Panc1 (cell line): ENCODE data around the gene GADL1.

ENCODE experiments used
- CTCF ChIP-seq: fragments of 450-650 bp; IDR thresholded peaks from 2 replicates; pipeline ENCODE4 v1.5.1; 2017; ENCODE audit warnings: mild to moderate bottlenecking
- POLR2AphosphoS5 ChIP-seq: IDR thresholded peaks from 2 replicates; pipeline ENCODE4 v1.6.1; 2012; ENCODE audit warnings: mild to moderate bottlenecking, low read depth, low read length, moderate library complexity
- TCF7L2 ChIP-seq: IDR thresholded peaks from 2 replicates; pipeline ENCODE4 v1.6.1; 2011; ENCODE audit warnings: mild to moderate bottlenecking, low read depth, low read length, inconsistent platforms

- TF ChIP-seq CTCF (no peak), POLR2AphosphoS5 (no peak), TCF7L2 (no peak)
Observed at GRCh38 chr3:30753766-30754165, 140.7 kb downstream of the GADL1 start.
